GM12864 (cell line): ENCODE measurements around the gene SLIT1.

Source experiments
- DNase-seq: peaks from one replicate; pipeline ENCODE4 v3.0.0-alpha.2; 2011; ENCODE audit warnings: low read depth
- H3K4me3 ChIP-seq: 2 replicates; pipeline ENCODE4 v1.5.1; 2011; ENCODE audit warnings: mild to moderate bottlenecking, low read depth, low read length, control low read depth
- TF ChIP-seq, protein P1 (sequence below): IDR thresholded peaks from 2 replicates; pipeline ENCODE4 v1.5.1; 2011; ENCODE audit warnings: low read depth, mild to moderate bottlenecking, moderate library complexity, low read length, control low read depth, inconsistent platforms; ENCODE audit errors: missing control alignments

SLIT1 gene

DNA sequence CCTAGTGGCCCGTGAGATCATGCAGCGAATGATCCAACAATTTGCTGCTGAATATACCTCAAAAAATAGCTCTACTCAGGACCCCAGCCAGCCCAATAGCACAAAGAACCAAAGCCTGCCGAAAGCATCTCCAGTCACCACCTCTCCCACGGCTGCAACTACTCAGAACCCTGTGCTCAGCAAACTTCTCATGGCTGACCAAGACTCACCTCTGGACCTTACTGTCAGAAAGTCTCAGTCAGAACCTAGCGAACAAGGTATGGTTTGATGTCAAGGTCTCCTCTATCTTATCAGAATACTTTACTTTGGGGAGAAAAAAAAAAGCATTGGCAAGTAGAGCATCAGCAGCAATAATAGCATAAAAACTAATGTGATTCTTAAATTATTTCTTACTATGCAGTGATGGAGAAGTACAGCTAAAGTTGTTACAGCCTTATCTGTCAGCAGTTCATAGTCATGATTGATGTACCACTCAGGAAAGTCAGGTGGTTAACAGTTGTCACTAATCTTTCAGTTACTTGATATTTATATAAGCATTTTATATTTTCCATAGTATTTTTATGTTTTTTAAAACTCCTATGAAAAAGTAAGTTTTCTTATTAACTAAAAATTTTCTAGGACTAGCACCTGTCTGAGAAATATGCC, 236.6 kb downstream of the SLIT1 start:
- no peak for DNase-seq
- no peak overlapping the region for H3K4me3 ChIP-seq
- TF ChIP-seq, protein P1, sequence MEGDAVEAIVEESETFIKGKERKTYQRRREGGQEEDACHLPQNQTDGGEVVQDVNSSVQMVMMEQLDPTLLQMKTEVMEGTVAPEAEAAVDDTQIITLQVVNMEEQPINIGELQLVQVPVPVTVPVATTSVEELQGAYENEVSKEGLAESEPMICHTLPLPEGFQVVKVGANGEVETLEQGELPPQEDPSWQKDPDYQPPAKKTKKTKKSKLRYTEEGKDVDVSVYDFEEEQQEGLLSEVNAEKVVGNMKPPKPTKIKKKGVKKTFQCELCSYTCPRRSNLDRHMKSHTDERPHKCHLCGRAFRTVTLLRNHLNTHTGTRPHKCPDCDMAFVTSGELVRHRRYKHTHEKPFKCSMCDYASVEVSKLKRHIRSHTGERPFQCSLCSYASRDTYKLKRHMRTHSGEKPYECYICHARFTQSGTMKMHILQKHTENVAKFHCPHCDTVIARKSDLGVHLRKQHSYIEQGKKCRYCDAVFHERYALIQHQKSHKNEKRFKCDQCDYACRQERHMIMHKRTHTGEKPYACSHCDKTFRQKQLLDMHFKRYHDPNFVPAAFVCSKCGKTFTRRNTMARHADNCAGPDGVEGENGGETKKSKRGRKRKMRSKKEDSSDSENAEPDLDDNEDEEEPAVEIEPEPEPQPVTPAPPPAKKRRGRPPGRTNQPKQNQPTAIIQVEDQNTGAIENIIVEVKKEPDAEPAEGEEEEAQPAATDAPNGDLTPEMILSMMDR, result no peak
